Measurements from ENCODE around the gene MAP2K6. TPM values are rescaled to one million over a fixed set of nuclear protein-coding genes. Genes with fewer than 3 reads are reported as not detected.

The MAP2K6 gene
- total and polyA plus RNA-seq, 8 donors = 1.0 to 25.5 (median 4.6) TPM; not detected in 1

DNA sequence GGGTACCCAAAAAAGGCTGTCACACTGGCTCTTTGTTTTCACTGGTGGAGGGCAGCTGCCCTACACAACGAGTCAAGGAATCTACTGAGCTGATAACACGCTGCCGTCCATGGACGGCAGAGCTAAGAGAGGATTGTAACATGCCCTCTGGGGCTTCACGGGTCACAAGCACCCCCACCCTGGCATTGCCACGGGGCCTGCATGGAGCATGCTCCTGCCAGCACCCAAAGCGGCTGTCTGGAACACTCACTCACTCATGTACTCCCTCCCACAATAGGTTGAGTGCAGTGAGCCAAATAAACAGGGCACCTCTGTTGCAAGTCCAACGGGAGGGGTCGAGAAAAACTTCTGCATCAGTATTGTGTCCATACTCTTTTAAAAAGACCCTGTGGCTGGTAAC, 181.6 kb downstream of the MAP2K6 start:
- no peak overlapping the region for H3K4me3 ChIP-seq
- intact Hi-C loops (cut with DNase I; ENCODE audit: low total_unique reads) = no loop called here
- no peaks in the 10 kb centered on the region for H3K36me3 ChIP-seq
- WGBS, 5 donors = 70 to 80% (median 71%) methylated on average over 7 to 9 of the region's 9 CpGs
- no peaks in the 10 kb centered on the region for H3K9me3 ChIP-seq
- DNase-seq = no peak
- no peak overlapping the region for H3K27ac ChIP-seq
- TF ChIP-seq POLR2AphosphoS5 (IDR thresholded peaks at IDR 0.05) (no peak), EP300 (IDR thresholded peaks at IDR 0.05) (no peak), POLR2A (IDR thresholded peaks at IDR 0.05) (no peak)
- TF ChIP-seq, protein P1, sequence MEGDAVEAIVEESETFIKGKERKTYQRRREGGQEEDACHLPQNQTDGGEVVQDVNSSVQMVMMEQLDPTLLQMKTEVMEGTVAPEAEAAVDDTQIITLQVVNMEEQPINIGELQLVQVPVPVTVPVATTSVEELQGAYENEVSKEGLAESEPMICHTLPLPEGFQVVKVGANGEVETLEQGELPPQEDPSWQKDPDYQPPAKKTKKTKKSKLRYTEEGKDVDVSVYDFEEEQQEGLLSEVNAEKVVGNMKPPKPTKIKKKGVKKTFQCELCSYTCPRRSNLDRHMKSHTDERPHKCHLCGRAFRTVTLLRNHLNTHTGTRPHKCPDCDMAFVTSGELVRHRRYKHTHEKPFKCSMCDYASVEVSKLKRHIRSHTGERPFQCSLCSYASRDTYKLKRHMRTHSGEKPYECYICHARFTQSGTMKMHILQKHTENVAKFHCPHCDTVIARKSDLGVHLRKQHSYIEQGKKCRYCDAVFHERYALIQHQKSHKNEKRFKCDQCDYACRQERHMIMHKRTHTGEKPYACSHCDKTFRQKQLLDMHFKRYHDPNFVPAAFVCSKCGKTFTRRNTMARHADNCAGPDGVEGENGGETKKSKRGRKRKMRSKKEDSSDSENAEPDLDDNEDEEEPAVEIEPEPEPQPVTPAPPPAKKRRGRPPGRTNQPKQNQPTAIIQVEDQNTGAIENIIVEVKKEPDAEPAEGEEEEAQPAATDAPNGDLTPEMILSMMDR (IDR thresholded peaks at IDR 0.05) = no peak
- no peaks in the 10 kb centered on the region for H3K4me1 ChIP-seq
- no peaks in the 10 kb centered on the region for H3K27me3 ChIP-seq

DNA sequence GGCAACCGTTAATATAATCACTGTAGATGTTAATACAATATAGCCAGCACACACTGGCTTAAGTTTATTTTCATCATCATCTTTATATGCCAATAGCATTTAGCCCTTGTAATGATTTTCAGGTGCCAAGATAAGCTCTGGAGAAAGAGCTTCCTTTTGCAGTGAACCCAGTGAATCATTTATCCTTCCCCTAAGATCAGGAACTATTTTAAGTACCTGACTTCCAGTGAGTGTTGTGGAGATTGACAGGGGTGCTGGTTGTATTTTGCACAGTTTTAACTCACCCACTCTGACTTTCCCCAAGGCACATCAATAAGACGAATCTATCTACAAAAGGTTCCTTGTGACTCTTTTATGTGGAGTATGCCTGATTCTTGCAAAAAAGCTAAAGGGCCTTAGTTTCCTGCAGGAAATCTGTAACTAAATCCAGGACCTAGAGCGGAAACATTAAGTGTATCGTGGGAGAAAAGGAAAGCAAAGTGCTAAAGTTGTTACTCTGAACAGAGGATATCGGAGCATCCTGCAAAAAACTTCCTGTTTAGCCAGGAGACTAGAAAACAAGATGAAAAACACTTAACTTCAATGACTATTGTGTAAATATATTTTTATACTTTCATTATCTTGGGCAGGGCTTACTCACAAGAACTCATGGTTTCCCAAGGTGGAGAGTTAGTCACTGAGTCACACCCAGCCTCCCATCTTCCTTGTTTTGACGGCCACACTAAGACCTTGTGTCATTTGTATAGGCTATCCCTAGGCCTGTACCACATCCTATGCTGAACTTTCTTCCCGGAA, 183.6 kb downstream of the MAP2K6 start:
- Histone ChIP-seq H3K27me3 (no peaks in the 10 kb centered on the region), H3K4me1 (no peaks in the 10 kb centered on the region), H3K27ac (no peak overlapping the region), H3K36me3 (no peaks in the 10 kb centered on the region), H3K4me3 (no peak overlapping the region), H3K9me3 (no peaks in the 10 kb centered on the region)
- DNase-seq = no peak
- WGBS, 5 donors = 78 to 83% (median 81%) methylated on average over 7 of the region's 7 CpGs
- intact Hi-C loops (cut with DNase I; ENCODE audit: low total_unique reads) = no loop called here
- TF ChIP-seq, protein P1 (IDR thresholded peaks at IDR 0.05) = no peak
- TF ChIP-seq POLR2AphosphoS5 (IDR thresholded peaks at IDR 0.05) = no peak
- TF ChIP-seq POLR2A (IDR thresholded peaks at IDR 0.05) = no peak
- no peak for TF ChIP-seq EP300 (IDR thresholded peaks at IDR 0.05)

DNA sequence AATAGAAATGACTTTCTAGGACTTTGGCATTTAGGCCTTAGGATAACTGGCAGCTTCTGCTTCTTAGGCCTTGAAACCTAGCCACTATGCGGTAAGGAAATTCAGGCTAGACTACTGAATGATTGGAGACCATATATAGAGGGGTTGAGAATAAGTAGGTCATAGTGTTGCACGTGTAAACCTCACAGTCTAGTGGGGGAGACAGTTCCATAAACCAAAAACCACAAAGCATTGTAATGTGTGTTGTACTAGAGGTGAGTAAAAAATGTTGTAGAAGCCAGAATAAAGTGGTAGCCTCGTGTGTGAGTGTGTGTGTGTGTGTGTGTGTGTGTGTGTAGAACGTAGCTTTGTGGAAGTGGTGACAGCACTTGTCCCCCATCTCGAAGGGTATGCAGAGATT, 188.5 kb downstream of the MAP2K6 start:
- Histone ChIP-seq H3K36me3 (no peaks in the 10 kb centered on the region), H3K27me3 (no peaks in the 10 kb centered on the region), H3K9me3 (no peaks in the 10 kb centered on the region), H3K4me1 (peaks cover 0 to 16% (median 8%) of the 10 kb centered on the region in 4 donors), H3K4me3 (no peak overlapping the region), H3K27ac (no peak overlapping the region)
- 65 to 84% (median 74%) methylated on average over 5 of the region's 5 CpGs for WGBS, 5 donors
- TF ChIP-seq EP300 (IDR thresholded peaks at IDR 0.05) = no peak
- TF ChIP-seq POLR2A (IDR thresholded peaks at IDR 0.05) = no peak
- TF ChIP-seq POLR2AphosphoS5 (IDR thresholded peaks at IDR 0.05) = no peak
- TF ChIP-seq, protein P1 (IDR thresholded peaks at IDR 0.05) = no peak
- DNase-seq = no peak
- intact Hi-C loops (cut with DNase I; ENCODE audit: low total_unique reads) = loop anchor here (10.0 kb wide), 1 partner anchor 542 kb away; no protein-coding TSS in a partner anchor

Other genes starting within 250 kb of the MAP2K6 start
- 10 to 100 TPM in 1 of 5 donors, 1 to 10 TPM in 3, under 1 TPM in 1; 0.29 to 34.9 (median 4.7) TPM for gene ABCA10, start 185.9 kb upstream of the MAP2K6 start, total RNA-seq
- gene ABCA10, start 185.9 kb upstream of the MAP2K6 start, polyA plus RNA-seq = 1 to 10 TPM; 1.9 to 7.5 (median 5.4) TPM
- gene ABCA5, start 87.6 kb upstream of the MAP2K6 start, total RNA-seq = 10 to 100 TPM; 29.5 to 80.1 (median 58.0) TPM
- 10 to 100 TPM in 1 of 3 donors, 1 to 10 TPM in 2; 2.1 to 24.7 (median 4.8) TPM for gene ABCA5, start 87.6 kb upstream of the MAP2K6 start, polyA plus RNA-seq